Right lobe of liver (tissue), 4 donors: ENCODE results near the gene STK11IP.

ENCODE experiments used
- CTCF ChIP-seq, 4 donors: fragments of 200-600 bp in 3 of 4; fragments of 450-650 bp in 1 of 4; IDR thresholded peaks; one replicate each; pipeline versions ENCODE4 v1.5.1 to v1.8.0; 2016 to 2022; ENCODE audit warnings: antibody characterized with exemption in 4 of 4, mild to moderate bottlenecking in 2 of 4
- POLR2A ChIP-seq: fragments of 450-650 bp; IDR thresholded peaks from one replicate; pipeline ENCODE4 v1.6.1; 2017; ENCODE audit warnings: antibody characterized with exemption, mild to moderate bottlenecking
- donor health status: DM: no; HTN: no; CAD: no.
- donor health status: DM: no; HTN: no; CAD: no.
- donor health status: DM: no; HTN: yes; CAD: no.

- no peak for TF ChIP-seq POLR2A
- TF ChIP-seq CTCF (IDR thresholded peaks at IDR 0.05) = no peak
Measured at GRCh38 chr2:219637842-219638185, 40.2 kb downstream of the STK11IP start.
